B cell (primary cell): ENCODE measurements around the gene PRPS1. TPM values are rescaled to one million over a fixed set of nuclear protein-coding genes. Genes with fewer than 3 reads are reported as not detected.

Experiments used
- ATAC-seq: fragments of 200-7000 bp; cut with Tn5 transposase; one replicate; pipeline ENCODE4 v1.10.0; 2021; ENCODE audit warnings: low read depth, mild to moderate bottlenecking, moderate number of reproducible peaks, moderate library complexity
- CTCF ChIA-PET: fragments of 350-600 bp; sonication (Branson Sonifier 250); formaldehyde crosslinking; loops from one replicate; lab custom pipeline; 2021; ENCODE audit warnings: antibody characterized with exemption, inconsistent platforms; lab: Charles Lee
- POLR2A ChIA-PET: fragments of 350-600 bp; sonication (Branson Sonifier 250); formaldehyde crosslinking; loops from one replicate; lab custom pipeline; 2021; ENCODE audit warnings: antibody characterized with exemption; lab: Charles Lee
- DNase-seq: peaks from one replicate; pipeline ENCODE4 v3.0.0; 2013
- H2AFZ ChIP-seq: 2 replicates; pipeline ENCODE4 v1.6.1; 2012; ENCODE audit warnings: mild to moderate bottlenecking, low read depth, low read length; ENCODE audit not compliant: insufficient read depth, poor library complexity, severe bottlenecking
- H3K27ac ChIP-seq, 2 donors: 1 replicate in 1 of 2; 2 replicates in 1 of 2; pipeline ENCODE4 v1.5.1; 2012 to 2013; ENCODE audit warnings: low read length in 2 of 2, mild to moderate bottlenecking in 2 of 2, moderate library complexity in 1 of 2
- H3K27me3 ChIP-seq, 4 experiments: fragments of 200-600 bp in 1 of 4; sonication (generic) in 1 of 4; replicated peaks in 1 of 4; 1 replicate in 2 of 4; 2 replicates in 2 of 4; pipeline versions ENCODE4 v1.6.1 to v1.7.0; 2013 to 2016; ENCODE audit warnings: low read length in 3 of 4, mild to moderate bottlenecking in 2 of 4, mixed read lengths in 1 of 4, moderate library complexity in 1 of 4; ENCODE audit not compliant: insufficient read depth in 4 of 4, control insufficient read depth in 3 of 4; ENCODE audit errors: control extremely low read depth in 1 of 4
- H3K36me3 ChIP-seq, 2 experiments: replicated peaks in 1 of 2; 1 replicate in 1 of 2; 2 replicates in 1 of 2; pipeline versions ENCODE4 v1.6.1 to v1.7.1; 2013; ENCODE audit warnings: low read length in 1 of 2; ENCODE audit not compliant: insufficient read depth in 2 of 2, control insufficient read depth in 1 of 2; ENCODE audit errors: control extremely low read depth in 1 of 2, extremely low read depth in 1 of 2
- H3K4me1 ChIP-seq, 2 donors: fragments of 200-600 bp in 1 of 2; sonication (generic) in 1 of 2; 1 replicate in 1 of 2; 2 replicates in 1 of 2; pipeline versions ENCODE4 v1.5.1 to v1.6.1; 2013 to 2017; ENCODE audit warnings: low read length in 2 of 2; ENCODE audit not compliant: control insufficient read depth in 2 of 2, insufficient read depth in 2 of 2
- H3K4me2 ChIP-seq: replicated peaks from 2 replicates; pipeline ENCODE3; 2012; ENCODE audit warnings: mild to moderate bottlenecking, low read depth, low read length; ENCODE audit not compliant: poor library complexity, severe bottlenecking
- H3K4me3 ChIP-seq, 5 experiments: fragments of 200-600 bp in 1 of 5; sonication (generic) in 1 of 5; 1 replicate in 3 of 5; 2 replicates in 2 of 5; pipeline versions ENCODE4 v1.5.1 to v1.7.0; 2011 to 2016; ENCODE audit warnings: low read length in 4 of 5, mild to moderate bottlenecking in 4 of 5, low read depth in 2 of 5, control low read depth in 1 of 5, moderate library complexity in 1 of 5; ENCODE audit not compliant: insufficient read depth in 1 of 5; ENCODE audit errors: control extremely low read depth in 1 of 5, extremely low read depth in 1 of 5
- H3K79me2 ChIP-seq: fragments of 200-600 bp; sonication (generic); one replicate; pipeline ENCODE4 v1.6.0; 2016; ENCODE audit warnings: low read length; ENCODE audit not compliant: control insufficient read depth, insufficient read depth
- H3K9ac ChIP-seq: fragments of 200-600 bp; sonication (generic); 2 replicates; pipeline ENCODE4 v1.6.1; 2017; ENCODE audit warnings: mild to moderate bottlenecking, low read length, moderate library complexity
- H3K9me3 ChIP-seq, 3 donors: one replicate each; pipeline versions ENCODE4 v1.6.1 to v1.7.1; 2013; ENCODE audit warnings: low read length in 2 of 3; ENCODE audit not compliant: control insufficient read depth in 2 of 3, insufficient read depth in 1 of 3; ENCODE audit errors: control extremely low read depth in 1 of 3
- H4K20me1 ChIP-seq: 2 replicates; pipeline ENCODE4 v1.6.0; 2012; ENCODE audit warnings: mild to moderate bottlenecking, low read length; ENCODE audit not compliant: insufficient read depth, control insufficient read depth, poor library complexity, severe bottlenecking
- H3K27ac Mint-ChIP-seq: one replicate; pipeline ENCODE4 v1.8.0; 2021; ENCODE audit warnings: mixed read lengths
- H3K27me3 Mint-ChIP-seq: one replicate; pipeline ENCODE4 v1.8.0; 2021; ENCODE audit warnings: mixed read lengths
- H3K4me1 Mint-ChIP-seq: one replicate; pipeline ENCODE4 v1.8.0; 2021; ENCODE audit warnings: mixed read lengths
- H3K4me3 Mint-ChIP-seq: one replicate; pipeline ENCODE4 v1.8.0; 2021; ENCODE audit warnings: mixed read lengths
- H3K9me3 Mint-ChIP-seq: one replicate; pipeline ENCODE4 v1.8.0; 2022; ENCODE audit warnings: mixed read lengths; ENCODE audit not compliant: insufficient read depth
- EZH2 ChIP-seq: IDR thresholded peaks from 2 replicates; pipeline ENCODE4 v1.6.1; 2012; ENCODE audit warnings: borderline replicate concordance, low read depth, mild to moderate bottlenecking, moderate library complexity, low read length; ENCODE audit not compliant: insufficient read depth, poor library complexity, severe bottlenecking
- WGBS: methylation state at CpG from one replicate; pipeline ENCODE4 v1.1.5; 2013; ENCODE audit warnings: missing lambda C conversion rate; ENCODE audit not compliant: insufficient coverage; 5-methylcytosine and 5-hydroxymethylcytosine counted together
- intact Hi-C: fragments of 100-400 bp; cut with micrococcal nuclease; formaldehyde crosslinking; loops from one replicate; pipeline ENCODE4 v1.10.0; 2022
- polyA plus RNA-seq: library from polyadenylated mRNA; depleted of rRNA; stranded (reverse); fragments of >200 nt; gene quantifications from 2 replicates; pipeline ENCODE4 v1.2.3, GENCODE V29; 2012
- total RNA-seq, 2 donors: library from RNA; stranded (reverse); fragments of 120-200 nt in 1 of 2; gene quantifications; 1 replicate in 1 of 2; 2 replicates in 1 of 2; pipeline versions ENCODE4 v1.2.3 to v1.2.4, GENCODE V29; 2013 to 2022
- TF ChIP-seq, protein P1 (sequence below): fragments of 200-600 bp; IDR thresholded peaks from one replicate; pipeline ENCODE4 v1.8.0; 2022; ENCODE audit warnings: antibody characterized with exemption, mild to moderate bottlenecking

The PRPS1 gene
- total and polyA plus RNA-seq, 2 donors (not counting 1 experiment from before 2014, with no cell fraction given): 42.2 to 52.1 TPM

DNA sequence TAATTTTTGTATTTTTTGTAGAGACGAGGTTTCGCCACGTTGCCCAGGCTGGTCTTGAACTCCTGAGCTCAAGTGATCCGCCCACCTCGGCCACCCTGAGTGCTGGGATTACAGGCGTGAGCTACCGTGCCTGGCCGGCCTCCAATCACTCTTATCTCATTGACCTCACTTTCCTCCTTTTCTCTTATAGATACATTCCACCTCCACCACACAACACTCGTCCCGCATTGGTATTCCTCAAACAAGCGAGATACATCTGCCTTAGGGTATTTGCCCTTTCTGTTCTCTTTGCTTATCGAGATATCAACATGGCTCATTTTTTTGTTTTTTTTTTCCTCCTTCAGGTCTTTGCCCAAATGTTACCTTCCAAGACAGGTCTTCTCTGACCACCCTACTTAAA lies 1.8 kb upstream of the PRPS1 start:
- Histone ChIP-seq H3K9me3 (no peaks in the 10 kb centered on the region), H3K79me2 (peaks cover 30% of the 10 kb centered on the region), H3K27me3 (no peaks in the 10 kb centered on the region), H3K36me3 (no peaks in the 10 kb centered on the region), H2AFZ (no peak overlapping the region), H3K4me2 (no peak overlapping the region), H3K9ac (no peak overlapping the region), H3K27ac (no peak overlapping the region), H3K4me1 (peaks cover 8 to 19% of the 10 kb centered on the region in 2 donors), H4K20me1 (no peaks in the 10 kb centered on the region), H3K4me3 (no peak overlapping the region)
- Mint-ChIP-seq H3K27ac (no peak overlapping the region), H3K9me3 (no peaks in the 10 kb centered on the region), H3K27me3 (no peaks in the 10 kb centered on the region), H3K4me3 (no peak overlapping the region), H3K4me1 (peaks cover 25% of the 10 kb centered on the region)
- TF ChIP-seq EZH2: no peak
- TF ChIP-seq, protein P1, sequence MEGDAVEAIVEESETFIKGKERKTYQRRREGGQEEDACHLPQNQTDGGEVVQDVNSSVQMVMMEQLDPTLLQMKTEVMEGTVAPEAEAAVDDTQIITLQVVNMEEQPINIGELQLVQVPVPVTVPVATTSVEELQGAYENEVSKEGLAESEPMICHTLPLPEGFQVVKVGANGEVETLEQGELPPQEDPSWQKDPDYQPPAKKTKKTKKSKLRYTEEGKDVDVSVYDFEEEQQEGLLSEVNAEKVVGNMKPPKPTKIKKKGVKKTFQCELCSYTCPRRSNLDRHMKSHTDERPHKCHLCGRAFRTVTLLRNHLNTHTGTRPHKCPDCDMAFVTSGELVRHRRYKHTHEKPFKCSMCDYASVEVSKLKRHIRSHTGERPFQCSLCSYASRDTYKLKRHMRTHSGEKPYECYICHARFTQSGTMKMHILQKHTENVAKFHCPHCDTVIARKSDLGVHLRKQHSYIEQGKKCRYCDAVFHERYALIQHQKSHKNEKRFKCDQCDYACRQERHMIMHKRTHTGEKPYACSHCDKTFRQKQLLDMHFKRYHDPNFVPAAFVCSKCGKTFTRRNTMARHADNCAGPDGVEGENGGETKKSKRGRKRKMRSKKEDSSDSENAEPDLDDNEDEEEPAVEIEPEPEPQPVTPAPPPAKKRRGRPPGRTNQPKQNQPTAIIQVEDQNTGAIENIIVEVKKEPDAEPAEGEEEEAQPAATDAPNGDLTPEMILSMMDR: no peak
- ChIA-PET CTCF (no interaction called here), POLR2A (no interaction called here)
- intact Hi-C loops: loop anchor here (5.0 kb wide), 1 partner anchor 624 kb away; the partner anchor contains the start of gene MORC4
- ATAC-seq (no peak), DNase-seq (no peak)
- WGBS: 98% methylated on average over 9 of the region's 12 CpGs

DNA sequence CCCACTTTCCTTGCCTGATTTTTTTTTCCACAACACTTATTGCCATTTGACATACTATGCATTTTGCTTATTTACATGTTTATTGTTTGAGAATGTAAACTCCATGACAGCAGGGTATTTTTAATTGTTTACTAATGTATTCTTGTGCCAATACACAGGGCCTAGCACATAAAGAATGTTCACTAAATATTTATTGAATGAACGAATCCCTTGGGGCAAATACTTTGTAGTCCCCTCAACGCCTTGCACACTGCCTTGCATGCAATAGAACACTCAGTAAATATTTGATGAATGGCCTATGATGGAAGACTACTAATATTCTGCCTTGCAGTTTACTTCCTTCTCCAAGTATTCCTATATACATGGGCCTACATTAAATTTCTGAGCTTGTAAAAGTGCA lies 1.4 kb upstream of the PRPS1 start:
- H3K27me3 Mint-ChIP-seq: no peaks in the 10 kb centered on the region
- H2AFZ ChIP-seq: no peak overlapping the region
- DNase-seq: no peak
- H3K4me1 ChIP-seq: peaks cover 8 to 19% of the 10 kb centered on the region in 2 donors
- TF ChIP-seq, protein P1: no peak
- no peak for TF ChIP-seq EZH2
- peaks cover 25% of the 10 kb centered on the region for H3K4me1 Mint-ChIP-seq
- no peaks in the 10 kb centered on the region for H3K36me3 ChIP-seq
- no peaks in the 10 kb centered on the region for H4K20me1 ChIP-seq
- no peak overlapping the region for H3K27ac Mint-ChIP-seq
- ATAC-seq: no peak
- H3K27me3 ChIP-seq: no peaks in the 10 kb centered on the region
- peaks cover 34% of the 10 kb centered on the region for H3K79me2 ChIP-seq
- no peak overlapping the region for H3K4me3 ChIP-seq
- H3K27ac ChIP-seq: no peak overlapping the region
- H3K9me3 ChIP-seq: no peaks in the 10 kb centered on the region
- intact Hi-C loops: loop anchor here (5.0 kb wide), 1 partner anchor 625 kb away; the partner anchor contains the start of gene MORC4
- H3K4me2 ChIP-seq: no peak overlapping the region
- H3K9me3 Mint-ChIP-seq: no peaks in the 10 kb centered on the region
- WGBS: no CpG with 5 or more reads among the region's 2 CpGs
- no peak overlapping the region for H3K9ac ChIP-seq
- CTCF ChIA-PET: interaction anchor here (1.4 kb wide), 1 partner anchor 33 kb away, joined by 4 read pairs; no protein-coding TSS in a partner anchor
- POLR2A ChIA-PET: no interaction called here
- no peak overlapping the region for H3K4me3 Mint-ChIP-seq
